K562 (cell line): ENCODE results near the gene SLC1A7. TPM values are rescaled to one million over a fixed set of nuclear protein-coding genes. Genes with fewer than 3 reads are reported as not detected.

Experiments
- ATAC-seq: fragments of 200-7000 bp; cut with Tn5 transposase; 3 replicates; pipeline ENCODE4 v1.9.1; 2020; ENCODE audit warnings: moderate library complexity
- BruUV-seq: library from RNA; stranded (reverse); fragments of 400-500 nt; replicated peaks from 2 replicates; lab custom pipeline; 2021; lab: Mats Ljungman, UMichigan
- CTCF ChIA-PET: fragments of 300-600 bp; formaldehyde crosslinking; extraction: SDS; loops from one replicate; lab custom pipeline; 2021; ENCODE audit warnings: low intra/inter-chr PET ratio; lab: Yijun Ruan, JAX
- POLR2A ChIA-PET: fragments of 300-600, 350-650 bp; sonication (Branson Sonifier 250); formaldehyde crosslinking; extraction: SDS; loops from one replicate; lab custom pipeline; 2021; ENCODE audit warnings: antibody characterized with exemption, inconsistent platforms; lab: Yijun Ruan, JAX
- DNase-seq, 4 experiments: peaks; one replicate each; pipeline versions ENCODE4 v3.0.0 to v3.0.0-alpha.2; 2011 to 2018; ENCODE audit warnings: low spot score in 3 of 4, mixed read lengths in 3 of 4; ENCODE audit errors: extremely low read depth in 1 of 4
- FAIRE-seq: peaks from 2 replicates; lab custom pipeline; 2011; peaks lifted over from hg19 to GRCh38; lab: Jason Lieb, UNC
- H2AFZ ChIP-seq: 2 replicates; pipeline ENCODE4 v1.6.0; 2011; ENCODE audit warnings: low read depth, low read length, control low read depth, inconsistent platforms
- H3K27ac ChIP-seq: fragments of 200-600 bp; 3 replicates; pipeline ENCODE4 v1.8.0; 2011; ENCODE audit warnings: low read depth, mild to moderate bottlenecking, control low read depth, inconsistent platforms, low read length, moderate library complexity, mixed read lengths; ENCODE audit errors: extremely low read depth
- H3K27me3 ChIP-seq, 2 experiments: fragments of 300-600 bp in 1 of 2; 2 replicates in 1 of 2; 3 replicates in 1 of 2; pipeline versions ENCODE4 v1.6.0 to v1.8.0; 2011; ENCODE audit warnings: inconsistent platforms in 2 of 2, low read length in 2 of 2, mild to moderate bottlenecking in 1 of 2, mixed read lengths in 1 of 2, moderate library complexity in 1 of 2; ENCODE audit not compliant: control insufficient read depth in 2 of 2, insufficient read depth in 2 of 2
- H3K36me3 ChIP-seq: fragments of 300-600 bp; 3 replicates; pipeline ENCODE4 v1.8.0; 2011; ENCODE audit warnings: mild to moderate bottlenecking, low read length, inconsistent platforms; ENCODE audit not compliant: control insufficient read depth, insufficient read depth
- H3K4me1 ChIP-seq, 2 experiments: fragments of 200-600 bp in 1 of 2; replicated peaks in 1 of 2; 2 replicates in 1 of 2; 3 replicates in 1 of 2; pipeline versions ENCODE4 v1.5.1 to v1.8.0; 2011; ENCODE audit warnings: inconsistent platforms in 2 of 2, low read length in 2 of 2, mild to moderate bottlenecking in 1 of 2, mixed read lengths in 1 of 2, moderate library complexity in 1 of 2; ENCODE audit not compliant: control insufficient read depth in 2 of 2, insufficient read depth in 2 of 2
- H3K4me2 ChIP-seq: 2 replicates; pipeline ENCODE4 v1.6.1; 2011; ENCODE audit warnings: low read length, control low read depth, inconsistent platforms, mixed read lengths; ENCODE audit not compliant: insufficient read depth
- H3K4me3 ChIP-seq: fragments of 200-600 bp; sonication (generic), shearing (Covaris generic); 2 replicates; pipeline ENCODE4 v1.5.1; 2016; ENCODE audit warnings: control low read depth, inconsistent platforms
- H3K79me2 ChIP-seq: fragments of 200-600 bp; 3 replicates; pipeline ENCODE4 v1.8.0; 2011; ENCODE audit warnings: low read length, inconsistent platforms; ENCODE audit not compliant: control insufficient read depth, insufficient read depth
- H3K9ac ChIP-seq, 2 experiments: 2 replicates each; pipeline versions ENCODE4 v1.6.0 to v1.6.1; 2011; ENCODE audit warnings: low read depth in 2 of 2, low read length in 2 of 2, control low read depth in 1 of 2, inconsistent platforms in 1 of 2, mild to moderate bottlenecking in 1 of 2, mixed read lengths in 1 of 2; ENCODE audit not compliant: insufficient read depth in 1 of 2
- H3K9me1 ChIP-seq: one replicate; pipeline ENCODE4 v1.6.0; 2011; ENCODE audit warnings: inconsistent platforms, mild to moderate bottlenecking, low read length, moderate library complexity; ENCODE audit not compliant: control insufficient read depth, insufficient read depth
- H3K9me3 ChIP-seq: replicated peaks from 2 replicates; pipeline ENCODE4 v1.5.1; 2011; ENCODE audit warnings: low read depth, low read length, inconsistent platforms; ENCODE audit not compliant: control insufficient read depth, insufficient read depth
- H4K20me1 ChIP-seq: replicated peaks from 2 replicates; pipeline ENCODE4 v1.6.1; 2011; ENCODE audit warnings: low read length, inconsistent platforms, mixed read lengths; ENCODE audit not compliant: control insufficient read depth, insufficient read depth
- KLF13 ChIP-seq: fragments of 450-650 bp; IDR thresholded peaks from 2 replicates; pipeline ENCODE4 v1.6.1; 2016; ENCODE audit warnings: missing genetic modification characterization, low read depth, mild to moderate bottlenecking, missing compliant biosample characterization, moderate library complexity, borderline replicate concordance
- NUFIP1 ChIP-seq: fragments of 450-650 bp; IDR thresholded peaks from 2 replicates; pipeline ENCODE4 v1.6.1; 2018; ENCODE audit not compliant: partially characterized antibody
- ZFP1 ChIP-seq: fragments of 450-650 bp; formaldehyde crosslinking; IDR thresholded peaks from 2 replicates; pipeline ENCODE4 v1.4.0; 2020; ENCODE audit warnings: mild to moderate bottlenecking, mixed read lengths
- ZNF143 ChIP-seq: sonication (generic); formaldehyde crosslinking; IDR thresholded peaks from 2 replicates; pipeline ENCODE4 v1.9.0; 2022; ENCODE audit warnings: mild to moderate bottlenecking, missing genetic modification reagents
- ZNF561 ChIP-seq: fragments of 450-650 bp; formaldehyde crosslinking; conservative IDR thresholded peaks from 2 replicates; pipeline ENCODE4 v1.4.0; 2020; ENCODE audit warnings: mild to moderate bottlenecking, moderate library complexity
- WGBS: fragments of 100-300 bp; shearing (Covaris generic); methylation state at CpG from one replicate; pipeline ENCODE4 v1.1.6; 2016; ENCODE audit warnings: low coverage, mixed read lengths; ENCODE audit not compliant: insufficient coverage; ENCODE audit errors: missing lambda C conversion rate; 5-methylcytosine and 5-hydroxymethylcytosine counted together
- in situ Hi-C: fragments of 300-500 bp; cut with MboI; formaldehyde crosslinking; loops from 4 replicates; pipeline ENCODE4 v1.15.0; 2018; ENCODE audit warnings: inconsistent platforms, mixed read lengths
- intact Hi-C: fragments of 100-400 bp; cut with micrococcal nuclease; formaldehyde crosslinking; loops from 2 replicates; pipeline ENCODE4 v1.14.2; 2022
- polyA plus RNA-seq, 8 experiments: library from polyadenylated mRNA; depleted of rRNA in 4 of 8; stranded (reverse) in 5 of 8; unstranded in 3 of 8; fragments of >200 nt; fragmentation: Nextera tagmentation in 2 of 8; fragmentation: Illumina TruSeq in 1 of 8; extraction: Ambion mirVana in 2 of 8; extraction: Trizol in 1 of 8; gene quantifications; 2 replicates each; pipeline versions ENCODE4 v1.2.1 to v1.2.3, GENCODE V29; 2011 to 2014; ENCODE audit warnings: inconsistent platforms in 1 of 8, missing spikeins in 1 of 8
- total RNA-seq, 7 experiments: library from RNA; depleted of rRNA in 6 of 7; stranded (reverse); fragments of >200 nt in 6 of 7; fragmentation: Illumina TruSeq in 2 of 7; extraction: Trizol in 2 of 7; gene quantifications; 2 replicates each; pipeline versions ENCODE4 v1.2.1 to v1.2.3, GENCODE V29; 2011 to 2021; ENCODE audit warnings: low replicate concordance in 1 of 7
- TF ChIP-seq, protein P1 (sequence below): fragments of 250-450 bp; sonication (Bioruptor Pico); IDR thresholded peaks from 2 replicates; pipeline ENCODE4 v1.4.0; 2020; ENCODE audit warnings: mild to moderate bottlenecking, moderate library complexity
- TF ChIP-seq, protein P2 (sequence below): fragments of 250-450 bp; sonication (Bioruptor Pico); IDR thresholded peaks from 2 replicates; pipeline ENCODE4 v1.5.0; 2021
- TF ChIP-seq, protein P3 (sequence below), 2 experiments: fragments of 450-650 bp in 1 of 2; sonication (generic) in 1 of 2; formaldehyde crosslinking in 1 of 2; IDR thresholded peaks; 2 replicates each; pipeline versions ENCODE4 v1.7.1 to v1.9.0; 2016 to 2022; ENCODE audit warnings: inconsistent platforms in 1 of 2, mild to moderate bottlenecking in 1 of 2, missing genetic modification reagents in 1 of 2
- TF ChIP-seq, protein P4 (sequence below): fragments of 450-650 bp; formaldehyde crosslinking; IDR thresholded peaks from 2 replicates; pipeline ENCODE4 v1.4.0; 2020; ENCODE audit warnings: mild to moderate bottlenecking, moderate library complexity

SLC1A7 gene
- total and polyA plus RNA-seq, 9 of the 15 experiments (the other 6 are each of a cell fraction or from before 2014, with no cell fraction given), result 0.07 TPM; not detected in 8

DNA sequence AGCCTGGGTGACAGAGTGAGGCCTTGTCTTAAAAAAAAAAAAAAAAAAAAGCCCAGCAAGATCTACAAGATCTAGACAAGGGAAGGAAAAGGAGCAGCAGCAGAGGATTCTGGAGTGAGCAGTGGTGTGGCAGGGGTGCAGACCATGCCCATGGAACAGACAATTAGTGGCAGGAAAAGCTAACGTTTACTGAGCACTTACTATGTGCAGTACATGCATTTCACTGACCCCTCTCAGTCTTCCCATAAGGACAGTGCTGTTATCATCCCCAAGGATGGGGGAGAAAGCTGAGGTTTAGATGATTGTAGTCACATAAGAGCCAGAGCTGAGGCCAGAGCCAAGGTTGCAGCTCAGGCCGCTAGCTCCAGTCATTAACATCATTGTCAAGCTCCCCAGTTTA is 74.6 kb downstream of the SLC1A7 start:
- WGBS, result 10% methylated on average over 2 of the region's 2 CpGs
- Histone ChIP-seq H3K9me1 (no peaks in the 10 kb centered on the region), H3K36me3 (no peaks in the 10 kb centered on the region), H3K9me3 (no peaks in the 10 kb centered on the region), H3K9ac (no peak overlapping the region), H3K79me2 (no peaks in the 10 kb centered on the region), H2AFZ (no peak overlapping the region), H3K27me3 (peaks cover 14 to 52% of the 10 kb centered on the region in 2 experiments; a peak in 4 of 5 replicates), H3K4me1 (peaks cover 0 to 21% of the 10 kb centered on the region in 2 experiments; a peak in 2 of 5 replicates), H4K20me1 (no peaks in the 10 kb centered on the region), H3K4me2 (no peak overlapping the region), H3K4me3 (no peak overlapping the region), H3K27ac (no peak overlapping the region)
- ChIA-PET CTCF (no interaction called here), POLR2A (interaction anchor here (0.8 to 1.4 kb wide), 4 partner anchors 9 to 40 kb away, joined by 3 to 8 read pairs (median 4); no protein-coding TSS in a partner anchor)
- intact Hi-C loops, result loop anchor here (10.0 kb wide), 1 partner anchor 163 kb away; no protein-coding TSS in a partner anchor
- in situ Hi-C loops, result no loop called here
- ATAC-seq, result no peak
- FAIRE-seq, result no peak
- no TSS peak for BruUV-seq
- no peak for DNase-seq
- TF ChIP-seq KLF13 (tag) (no peak), ZNF561 (CRISPR knock-in tag) (no peak), ZFP1 (no peak), ZNF143 (CRISPR knock-in tag) (no peak), NUFIP1 (no peak)
- TF ChIP-seq, protein P1, sequence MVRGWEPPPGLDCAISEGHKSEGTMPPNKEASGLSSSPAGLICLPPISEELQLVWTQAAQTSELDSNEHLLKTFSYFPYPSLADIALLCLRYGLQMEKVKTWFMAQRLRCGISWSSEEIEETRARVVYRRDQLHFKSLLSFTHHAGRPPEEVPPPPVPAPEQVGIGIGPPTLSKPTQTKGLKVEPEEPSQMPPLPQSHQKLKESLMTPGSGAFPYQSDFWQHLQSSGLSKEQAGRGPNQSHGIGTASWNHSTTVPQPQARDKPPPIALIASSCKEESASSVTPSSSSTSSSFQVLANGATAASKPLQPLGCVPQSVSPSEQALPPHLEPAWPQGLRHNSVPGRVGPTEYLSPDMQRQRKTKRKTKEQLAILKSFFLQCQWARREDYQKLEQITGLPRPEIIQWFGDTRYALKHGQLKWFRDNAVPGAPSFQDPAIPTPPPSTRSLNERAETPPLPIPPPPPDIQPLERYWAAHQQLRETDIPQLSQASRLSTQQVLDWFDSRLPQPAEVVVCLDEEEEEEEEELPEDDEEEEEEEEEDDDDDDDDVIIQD (CRISPR knock-in tag), result no peak
- TF ChIP-seq, protein P2, sequence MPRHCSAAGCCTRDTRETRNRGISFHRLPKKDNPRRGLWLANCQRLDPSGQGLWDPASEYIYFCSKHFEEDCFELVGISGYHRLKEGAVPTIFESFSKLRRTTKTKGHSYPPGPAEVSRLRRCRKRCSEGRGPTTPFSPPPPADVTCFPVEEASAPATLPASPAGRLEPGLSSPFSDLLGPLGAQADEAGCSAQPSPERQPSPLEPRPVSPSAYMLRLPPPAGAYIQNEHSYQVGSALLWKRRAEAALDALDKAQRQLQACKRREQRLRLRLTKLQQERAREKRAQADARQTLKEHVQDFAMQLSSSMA (CRISPR knock-in tag), result no peak
- TF ChIP-seq, protein P3, sequence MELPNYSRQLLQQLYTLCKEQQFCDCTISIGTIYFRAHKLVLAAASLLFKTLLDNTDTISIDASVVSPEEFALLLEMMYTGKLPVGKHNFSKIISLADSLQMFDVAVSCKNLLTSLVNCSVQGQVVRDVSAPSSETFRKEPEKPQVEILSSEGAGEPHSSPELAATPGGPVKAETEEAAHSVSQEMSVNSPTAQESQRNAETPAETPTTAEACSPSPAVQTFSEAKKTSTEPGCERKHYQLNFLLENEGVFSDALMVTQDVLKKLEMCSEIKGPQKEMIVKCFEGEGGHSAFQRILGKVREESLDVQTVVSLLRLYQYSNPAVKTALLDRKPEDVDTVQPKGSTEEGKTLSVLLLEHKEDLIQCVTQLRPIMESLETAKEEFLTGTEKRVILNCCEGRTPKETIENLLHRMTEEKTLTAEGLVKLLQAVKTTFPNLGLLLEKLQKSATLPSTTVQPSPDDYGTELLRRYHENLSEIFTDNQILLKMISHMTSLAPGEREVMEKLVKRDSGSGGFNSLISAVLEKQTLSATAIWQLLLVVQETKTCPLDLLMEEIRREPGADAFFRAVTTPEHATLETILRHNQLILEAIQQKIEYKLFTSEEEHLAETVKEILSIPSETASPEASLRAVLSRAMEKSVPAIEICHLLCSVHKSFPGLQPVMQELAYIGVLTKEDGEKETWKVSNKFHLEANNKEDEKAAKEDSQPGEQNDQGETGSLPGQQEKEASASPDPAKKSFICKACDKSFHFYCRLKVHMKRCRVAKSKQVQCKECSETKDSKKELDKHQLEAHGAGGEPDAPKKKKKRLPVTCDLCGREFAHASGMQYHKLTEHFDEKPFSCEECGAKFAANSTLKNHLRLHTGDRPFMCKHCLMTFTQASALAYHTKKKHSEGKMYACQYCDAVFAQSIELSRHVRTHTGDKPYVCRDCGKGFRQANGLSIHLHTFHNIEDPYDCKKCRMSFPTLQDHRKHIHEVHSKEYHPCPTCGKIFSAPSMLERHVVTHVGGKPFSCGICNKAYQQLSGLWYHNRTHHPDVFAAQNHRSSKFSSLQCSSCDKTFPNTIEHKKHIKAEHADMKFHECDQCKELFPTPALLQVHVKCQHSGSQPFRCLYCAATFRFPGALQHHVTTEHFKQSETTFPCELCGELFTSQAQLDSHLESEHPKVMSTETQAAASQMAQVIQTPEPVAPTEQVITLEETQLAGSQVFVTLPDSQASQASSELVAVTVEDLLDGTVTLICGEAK (IDR thresholded peaks at IDR 0.05), result no peak
- TF ChIP-seq, protein P3 (CRISPR knock-in tag; IDR thresholded peaks at IDR 0.05), result no peak
- TF ChIP-seq, protein P4, sequence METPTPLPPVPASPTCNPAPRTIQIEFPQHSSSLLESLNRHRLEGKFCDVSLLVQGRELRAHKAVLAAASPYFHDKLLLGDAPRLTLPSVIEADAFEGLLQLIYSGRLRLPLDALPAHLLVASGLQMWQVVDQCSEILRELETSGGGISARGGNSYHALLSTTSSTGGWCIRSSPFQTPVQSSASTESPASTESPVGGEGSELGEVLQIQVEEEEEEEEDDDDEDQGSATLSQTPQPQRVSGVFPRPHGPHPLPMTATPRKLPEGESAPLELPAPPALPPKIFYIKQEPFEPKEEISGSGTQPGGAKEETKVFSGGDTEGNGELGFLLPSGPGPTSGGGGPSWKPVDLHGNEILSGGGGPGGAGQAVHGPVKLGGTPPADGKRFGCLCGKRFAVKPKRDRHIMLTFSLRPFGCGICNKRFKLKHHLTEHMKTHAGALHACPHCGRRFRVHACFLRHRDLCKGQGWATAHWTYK, result no peak
